A549 (cell line): ENCODE results near the gene CXCR3. TPM values are rescaled to one million over a fixed set of nuclear protein-coding genes. Genes with fewer than 3 reads are reported as not detected.

Source experiments
- ATAC-seq, 2 experiments: fragments of 200-7000 bp in 1 of 2; fragments of >200 bp in 1 of 2; cut with Nextera tagmentation in 1 of 2; cut with Tn5 transposase in 1 of 2; 3 replicates each; pipeline versions ENCODE4 v1.8.0 to v1.9.1; 2018 to 2020; ENCODE audit warnings: mild to moderate bottlenecking in 1 of 2, moderate library complexity in 1 of 2
- CTCF ChIA-PET: fragments of 300-600 bp; sonication (Branson Sonifier 250); formaldehyde crosslinking; extraction: SDS; loops from one replicate; lab custom pipeline; 2021; ENCODE audit warnings: antibody characterized with exemption, inconsistent platforms; lab: Yijun Ruan, JAX
- POLR2A ChIA-PET: fragments of 350-600 bp; formaldehyde crosslinking; extraction: SDS; loops from one replicate; lab custom pipeline; 2021; ENCODE audit warnings: antibody characterized with exemption, inconsistent platforms; lab: Yijun Ruan, JAX
- DNase-seq, 2 experiments: peaks; one replicate each; pipeline versions ENCODE4 v3.0.0 to v3.0.0-alpha.2; 2011 to 2016; ENCODE audit warnings: low read depth in 1 of 2, low spot score in 1 of 2
- FAIRE-seq: peaks from 2 replicates; lab custom pipeline; 2011; peaks lifted over from hg19 to GRCh38; lab: Jason Lieb, UNC
- H3K27ac ChIP-seq, 2 experiments: fragments of >200 bp; sonication (Bioruptor Twin); formaldehyde crosslinking; 3 replicates each; pipeline ENCODE4 v1.5.1; 2016 to 2017
- H3K4me1 ChIP-seq: fragments of >200 bp; sonication (Bioruptor Twin); formaldehyde crosslinking; 3 replicates; pipeline ENCODE4 v1.6.1; 2016
- H3K4me2 ChIP-seq: fragments of >200 bp; sonication (Bioruptor Twin); formaldehyde crosslinking; 3 replicates; pipeline ENCODE4 v1.6.1; 2016
- H3K4me3 ChIP-seq: fragments of >200 bp; sonication (Bioruptor Twin); formaldehyde crosslinking; 3 replicates; pipeline ENCODE4 v1.5.1; 2016
- H3K9me3 ChIP-seq: fragments of >200 bp; sonication (Bioruptor Twin); formaldehyde crosslinking; 3 replicates; pipeline ENCODE4 v1.6.1; 2016
- CBX2 ChIP-seq: fragments of 200-600 bp; sonication (generic); IDR thresholded peaks from 2 replicates; pipeline ENCODE4 v1.6.1; 2016; ENCODE audit warnings: low read depth, mild to moderate bottlenecking, borderline replicate concordance
- CEBPB ChIP-seq, 2 experiments: fragments of >200 bp in 1 of 2; sonication (Bioruptor Twin) in 1 of 2; formaldehyde crosslinking in 1 of 2; IDR thresholded peaks; 2 replicates each; pipeline ENCODE4 v1.6.1; 2012 to 2016
- CHD4 ChIP-seq: fragments of 200-600 bp; sonication (generic); IDR thresholded peaks from 2 replicates; pipeline ENCODE4 v1.6.1; 2016; ENCODE audit warnings: antibody characterized with exemption, mild to moderate bottlenecking, borderline replicate concordance
- EHF ChIP-seq: fragments of 250-450 bp; sonication (Bioruptor Pico); IDR thresholded peaks from 2 replicates; pipeline ENCODE4 v1.5.0; 2020; ENCODE audit warnings: mild to moderate bottlenecking
- EP300 ChIP-seq, 2 experiments: fragments of >200 bp; sonication (Bioruptor Twin); formaldehyde crosslinking; IDR thresholded peaks; 2 replicates in 1 of 2; 3 replicates in 1 of 2; pipeline ENCODE4 v1.6.1; 2016 to 2017
- ESRRA ChIP-seq: fragments of 150-350 bp; IDR thresholded peaks from 2 replicates; pipeline ENCODE4 v1.6.1; 2014; ENCODE audit warnings: mild to moderate bottlenecking, low read length, borderline replicate concordance
- FOSL2 ChIP-seq, 2 experiments: fragments of 450-650 bp in 1 of 2; fragments of >200 bp in 1 of 2; sonication (Bioruptor Twin) in 1 of 2; formaldehyde crosslinking; IDR thresholded peaks; 2 replicates each; pipeline versions ENCODE4 v1.5.0 to v1.6.1; 2016 to 2020; ENCODE audit warnings: mild to moderate bottlenecking in 1 of 2, moderate library complexity in 1 of 2
- GATA3 ChIP-seq: IDR thresholded peaks from 2 replicates; pipeline ENCODE4 v1.6.1; 2012; ENCODE audit warnings: borderline replicate concordance
- HDAC2 ChIP-seq: fragments of 200-600 bp; sonication (generic); IDR thresholded peaks from 2 replicates; pipeline ENCODE4 v1.6.1; 2016
- HMGXB4 ChIP-seq: fragments of 250-450 bp; sonication (Bioruptor Pico); IDR thresholded peaks from 2 replicates; pipeline ENCODE4 v1.5.0; 2021; ENCODE audit warnings: mild to moderate bottlenecking, moderate library complexity, borderline replicate concordance
- HOXB13 ChIP-seq: fragments of 250-450 bp; sonication (Bioruptor Pico); IDR thresholded peaks from 2 replicates; pipeline ENCODE4 v1.5.0; 2020; ENCODE audit warnings: low read depth, mild to moderate bottlenecking, moderate library complexity
- HOXB5 ChIP-seq: fragments of 250-450 bp; sonication (Bioruptor Pico); IDR thresholded peaks from 2 replicates; pipeline ENCODE4 v1.5.0; 2020; ENCODE audit warnings: mild to moderate bottlenecking, moderate library complexity
- MAZ ChIP-seq: fragments of 150-350 bp; IDR thresholded peaks from 2 replicates; pipeline ENCODE4 v1.6.1; 2014; ENCODE audit warnings: antibody characterized with exemption, low read depth, low read length, borderline replicate concordance
- NFE2L2 ChIP-seq: fragments of 150-350 bp; conservative IDR thresholded peaks from 2 replicates; pipeline ENCODE4 v1.6.1; 2014; ENCODE audit warnings: low read length
- NPAS2 ChIP-seq: fragments of 250-450 bp; sonication (Bioruptor Pico); IDR thresholded peaks from 2 replicates; pipeline ENCODE4 v1.8.0; 2022; ENCODE audit warnings: mild to moderate bottlenecking, moderate library complexity, borderline replicate concordance
- NR3C1 ChIP-seq: fragments of >200 bp; sonication (Bioruptor Twin); formaldehyde crosslinking; IDR thresholded peaks from 3 replicates; pipeline ENCODE4 v1.6.1; 2017
- POLR2AphosphoS2 ChIP-seq: conservative IDR thresholded peaks from 2 replicates; pipeline ENCODE4 v1.6.1; 2012; ENCODE audit warnings: low read length, improper control_type of control experiment, inconsistent platforms
- RAD21 ChIP-seq, 2 experiments: fragments of >200 bp in 1 of 2; sonication (Bioruptor Twin) in 1 of 2; formaldehyde crosslinking in 1 of 2; IDR thresholded peaks in 1 of 2; conservative IDR thresholded peaks in 1 of 2; 2 replicates in 1 of 2; 3 replicates in 1 of 2; pipeline ENCODE4 v1.6.1; 2012 to 2018; ENCODE audit warnings: inconsistent platforms in 1 of 2
- RCOR1 ChIP-seq: fragments of 150-350 bp; IDR thresholded peaks from 2 replicates; pipeline ENCODE4 v1.6.1; 2014; ENCODE audit warnings: antibody characterized with exemption, low read length, low read depth
- RNF2 ChIP-seq: fragments of 200-600 bp; sonication (generic); IDR thresholded peaks from 2 replicates; pipeline ENCODE4 v1.6.1; 2016; ENCODE audit warnings: low read depth, mild to moderate bottlenecking, antibody characterized with exemption, moderate library complexity, borderline replicate concordance
- TP53 ChIP-seq: fragments of 250-450 bp; sonication (Bioruptor Pico); IDR thresholded peaks from 2 replicates; pipeline ENCODE4 v1.5.0; 2021; ENCODE audit warnings: mild to moderate bottlenecking, moderate library complexity
- ZC3H11A ChIP-seq: fragments of 450-650 bp; IDR thresholded peaks from 2 replicates; pipeline ENCODE4 v1.6.1; 2014; ENCODE audit warnings: antibody characterized with exemption, mild to moderate bottlenecking
- ZNF302 ChIP-seq: fragments of 250-450 bp; sonication (Bioruptor Pico); IDR thresholded peaks from 2 replicates; pipeline ENCODE4 v1.9.0; 2021; ENCODE audit warnings: inconsistent platforms, mild to moderate bottlenecking, moderate library complexity
- ZSCAN20 ChIP-seq: fragments of 250-450 bp; sonication (Bioruptor Pico); IDR thresholded peaks from 2 replicates; pipeline ENCODE4 v1.8.0; 2022; ENCODE audit warnings: mild to moderate bottlenecking, moderate library complexity
- WGBS: methylation state at CpG from one replicate; pipeline ENCODE4 v1.1.6; 2017; ENCODE audit errors: missing lambda C conversion rate; 5-methylcytosine and 5-hydroxymethylcytosine counted together
- polyA plus RNA-seq, 4 experiments: library from polyadenylated mRNA; depleted of rRNA in 3 of 4; stranded (reverse); fragments of >200 nt; fragmentation: RNase III in 1 of 4; extraction: RNeasy Plus Mini Kit Qiagen cat#74134 plus additional on column Dnase treatment in 1 of 4; gene quantifications; 2 replicates in 3 of 4; 3 replicates in 1 of 4; pipeline ENCODE4 v1.2.3, GENCODE V29; 2011 to 2017
- TF ChIP-seq, protein P1 (sequence below): fragments of >200 bp; sonication (Bioruptor Twin); formaldehyde crosslinking; IDR thresholded peaks from 2 replicates; pipeline ENCODE4 v1.6.1; 2016
- TF ChIP-seq, protein P2 (sequence below): fragments of 450-650 bp; IDR thresholded peaks from 2 replicates; pipeline ENCODE4 v1.6.1; 2014; ENCODE audit warnings: antibody characterized with exemption
- TF ChIP-seq, protein P3 (sequence below): fragments of >200 bp; sonication (Bioruptor Twin); formaldehyde crosslinking; IDR thresholded peaks from 3 replicates; pipeline ENCODE4 v1.6.1; 2016
- TF ChIP-seq, protein P4 (sequence below): IDR thresholded peaks from 2 replicates; pipeline ENCODE4 v1.6.1; 2012; ENCODE audit warnings: low read depth, borderline replicate concordance

CXCR3 gene
- polyA plus RNA-seq, 2 of the 4 experiments (the other 2 are of a cell fraction) = not detected

DNA sequence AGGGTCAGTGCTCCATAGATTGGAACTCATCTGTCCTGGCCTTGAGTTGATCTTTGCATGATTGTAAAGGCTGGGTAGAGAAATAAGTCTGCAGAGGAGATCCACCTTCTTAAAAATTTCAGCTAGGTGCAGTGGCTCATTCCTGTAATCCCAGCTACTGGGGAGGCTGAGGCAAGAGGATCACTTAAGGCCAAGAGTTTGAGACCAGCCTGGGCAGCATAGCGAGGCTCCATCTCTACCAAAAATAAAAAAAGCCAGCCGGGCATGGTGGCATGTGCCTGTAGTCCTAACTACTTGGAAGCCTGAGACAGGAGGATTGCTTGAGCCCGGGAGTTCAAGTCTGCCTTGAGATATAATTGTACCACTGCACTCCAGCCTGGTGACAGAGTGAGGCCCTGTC is 476 bp upstream of the CXCR3 start:
- FAIRE-seq (no peak), DNase-seq (no peak), ATAC-seq (no peak)
- CTCF ChIA-PET = interaction anchor here (0.7 to 1.3 kb wide), 2 partner anchors 8 to 155 kb away, joined by 3 to 4 read pairs; no protein-coding TSS in a partner anchor
- no peak overlapping the region for H3K27ac ChIP-seq
- no peaks in the 10 kb centered on the region for H3K9me3 ChIP-seq
- no peak overlapping the region for H3K4me3 ChIP-seq
- TF ChIP-seq, protein P1, sequence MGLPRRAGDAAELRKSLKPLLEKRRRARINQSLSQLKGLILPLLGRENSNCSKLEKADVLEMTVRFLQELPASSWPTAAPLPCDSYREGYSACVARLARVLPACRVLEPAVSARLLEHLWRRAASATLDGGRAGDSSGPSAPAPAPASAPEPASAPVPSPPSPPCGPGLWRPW = no peak
- no peak for TF ChIP-seq ZSCAN20 (CRISPR knock-in tag)
- TF ChIP-seq RCOR1 = no peak
- TF ChIP-seq NR3C1 = no peak
- no peak for TF ChIP-seq CBX2
- no peak for TF ChIP-seq NFE2L2
- TF ChIP-seq EHF (CRISPR knock-in tag) = no peak
- no peak for TF ChIP-seq ESRRA
- no peak for TF ChIP-seq HMGXB4 (CRISPR knock-in tag)
- no peak for TF ChIP-seq ZNF302 (CRISPR knock-in tag)
- TF ChIP-seq HOXB13 (CRISPR knock-in tag) = no peak
- TF ChIP-seq, protein P2, sequence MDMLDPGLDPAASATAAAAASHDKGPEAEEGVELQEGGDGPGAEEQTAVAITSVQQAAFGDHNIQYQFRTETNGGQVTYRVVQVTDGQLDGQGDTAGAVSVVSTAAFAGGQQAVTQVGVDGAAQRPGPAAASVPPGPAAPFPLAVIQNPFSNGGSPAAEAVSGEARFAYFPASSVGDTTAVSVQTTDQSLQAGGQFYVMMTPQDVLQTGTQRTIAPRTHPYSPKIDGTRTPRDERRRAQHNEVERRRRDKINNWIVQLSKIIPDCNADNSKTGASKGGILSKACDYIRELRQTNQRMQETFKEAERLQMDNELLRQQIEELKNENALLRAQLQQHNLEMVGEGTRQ = no peak
- no peak for TF ChIP-seq FOSL2 (IDR thresholded peaks at IDR 0.05)
- no peak for TF ChIP-seq FOSL2 (CRISPR knock-in tag; IDR thresholded peaks at IDR 0.05)
- no peak for TF ChIP-seq POLR2AphosphoS2
- no peak for TF ChIP-seq CHD4
- TF ChIP-seq, protein P3, sequence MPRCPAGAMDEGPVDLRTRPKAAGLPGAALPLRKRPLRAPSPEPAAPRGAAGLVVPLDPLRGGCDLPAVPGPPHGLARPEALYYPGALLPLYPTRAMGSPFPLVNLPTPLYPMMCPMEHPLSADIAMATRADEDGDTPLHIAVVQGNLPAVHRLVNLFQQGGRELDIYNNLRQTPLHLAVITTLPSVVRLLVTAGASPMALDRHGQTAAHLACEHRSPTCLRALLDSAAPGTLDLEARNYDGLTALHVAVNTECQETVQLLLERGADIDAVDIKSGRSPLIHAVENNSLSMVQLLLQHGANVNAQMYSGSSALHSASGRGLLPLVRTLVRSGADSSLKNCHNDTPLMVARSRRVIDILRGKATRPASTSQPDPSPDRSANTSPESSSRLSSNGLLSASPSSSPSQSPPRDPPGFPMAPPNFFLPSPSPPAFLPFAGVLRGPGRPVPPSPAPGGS = no peak
- TF ChIP-seq, protein P4, sequence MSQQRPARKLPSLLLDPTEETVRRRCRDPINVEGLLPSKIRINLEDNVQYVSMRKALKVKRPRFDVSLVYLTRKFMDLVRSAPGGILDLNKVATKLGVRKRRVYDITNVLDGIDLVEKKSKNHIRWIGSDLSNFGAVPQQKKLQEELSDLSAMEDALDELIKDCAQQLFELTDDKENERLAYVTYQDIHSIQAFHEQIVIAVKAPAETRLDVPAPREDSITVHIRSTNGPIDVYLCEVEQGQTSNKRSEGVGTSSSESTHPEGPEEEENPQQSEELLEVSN = no peak
- TF ChIP-seq ZC3H11A = no peak
- TF ChIP-seq GATA3 = no peak
- POLR2A ChIA-PET = no interaction called here
- H3K4me2 ChIP-seq = no peak overlapping the region
- 90% methylated on average over 3 of the region's 3 CpGs for WGBS
- H3K4me1 ChIP-seq = no peaks in the 10 kb centered on the region

GRCh38 chrX:71617742-71618141 is 569 bp downstream of the CXCR3 start:
- 97% methylated on average over 5 of the region's 8 CpGs for WGBS
- FAIRE-seq = no peak
- no peak for DNase-seq
- Histone ChIP-seq H3K27ac (no peak overlapping the region), H3K4me3 (no peak overlapping the region), H3K4me1 (no peaks in the 10 kb centered on the region), H3K4me2 (no peak overlapping the region), H3K9me3 (no peaks in the 10 kb centered on the region)
- CTCF ChIA-PET = no interaction called here
- ATAC-seq = no peak
- no peak for TF ChIP-seq CEBPB (IDR thresholded peaks at IDR 0.05)
- no peak for TF ChIP-seq HOXB5 (CRISPR knock-in tag)
- no peak for TF ChIP-seq FOSL2 (IDR thresholded peaks at IDR 0.05)
- no peak for TF ChIP-seq FOSL2 (CRISPR knock-in tag; IDR thresholded peaks at IDR 0.05)
- TF ChIP-seq EP300 (IDR thresholded peaks at IDR 0.05) = no peak
- TF ChIP-seq RAD21 (conservative IDR thresholded peaks at IDR 0.05 in 1 of 2, IDR thresholded peaks at IDR 0.05 in 1 of 2) = no peak
- TF ChIP-seq MAZ = no peak
- TF ChIP-seq HDAC2 = no peak
- no peak for TF ChIP-seq RNF2
- TF ChIP-seq TP53 (CRISPR knock-in tag) = no peak
- TF ChIP-seq POLR2AphosphoS2 = no peak
- no peak for TF ChIP-seq NPAS2 (CRISPR knock-in tag)
- POLR2A ChIA-PET = no interaction called here
